SKM-1 treated with dmso at 0.1 percent for 144 hours (cell line): ENCODE measurements around the gene RUNX1.

ENCODE experiments used
- DNase-seq: peaks from one replicate; lab custom pipeline; 2025; ENCODE audit not compliant: unreplicated experiment; lab: John Stamatoyannopoulos, UW

RUNX1 gene

GRCh38 chr21:34885626-34886239, 163.4 kb downstream of the RUNX1 start:
- no peak for DNase-seq

DNA sequence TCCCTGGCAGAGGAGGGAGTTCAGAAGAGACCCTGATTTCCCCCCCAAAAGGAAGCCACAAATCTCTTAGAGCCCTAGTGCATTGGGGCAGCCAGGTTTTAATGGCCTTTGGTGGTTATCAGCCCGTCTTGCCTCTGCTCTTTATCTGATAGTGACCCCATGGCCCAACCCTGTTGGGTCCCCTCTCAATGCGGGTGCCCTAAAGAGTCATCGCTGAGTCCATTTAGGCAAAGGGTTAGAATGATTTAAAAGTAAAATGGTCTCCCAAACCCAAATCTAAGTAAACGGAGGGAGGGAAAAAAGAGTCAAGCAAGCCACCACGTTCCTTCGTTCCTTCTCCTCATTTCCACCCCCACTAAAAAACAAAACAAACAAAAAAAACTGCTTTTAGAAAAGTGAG, 164.0 kb downstream of the RUNX1 start:
- DNase-seq: no peak

DNA sequence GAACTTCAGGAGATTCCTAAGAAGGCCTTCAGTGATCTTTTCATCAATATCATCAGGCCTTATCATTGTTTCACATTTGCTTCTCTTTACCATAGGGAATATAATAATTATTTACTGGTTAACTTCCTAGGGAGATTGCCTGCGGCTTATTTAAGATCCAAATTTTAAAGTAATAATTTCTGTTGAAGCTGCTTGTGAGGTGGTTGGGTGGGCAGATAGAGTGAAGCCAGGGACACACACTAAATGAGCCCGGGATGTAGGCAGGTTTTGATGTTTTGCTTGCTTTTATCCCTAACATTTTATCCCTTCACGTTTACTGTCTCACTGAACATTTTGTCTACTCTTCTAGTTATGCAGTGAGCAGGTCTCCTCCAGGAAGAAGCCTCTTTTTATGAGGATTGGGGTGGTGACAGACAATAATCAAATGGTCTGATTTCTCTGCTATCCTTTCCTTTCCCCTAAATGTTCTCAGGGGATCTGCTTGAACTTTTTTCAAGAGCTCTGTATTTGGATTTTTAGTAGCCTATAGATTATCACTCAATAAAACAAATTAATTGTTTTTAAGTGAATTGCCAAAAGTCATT, 164.7 kb downstream of the RUNX1 start:
- no peak for DNase-seq

DNA sequence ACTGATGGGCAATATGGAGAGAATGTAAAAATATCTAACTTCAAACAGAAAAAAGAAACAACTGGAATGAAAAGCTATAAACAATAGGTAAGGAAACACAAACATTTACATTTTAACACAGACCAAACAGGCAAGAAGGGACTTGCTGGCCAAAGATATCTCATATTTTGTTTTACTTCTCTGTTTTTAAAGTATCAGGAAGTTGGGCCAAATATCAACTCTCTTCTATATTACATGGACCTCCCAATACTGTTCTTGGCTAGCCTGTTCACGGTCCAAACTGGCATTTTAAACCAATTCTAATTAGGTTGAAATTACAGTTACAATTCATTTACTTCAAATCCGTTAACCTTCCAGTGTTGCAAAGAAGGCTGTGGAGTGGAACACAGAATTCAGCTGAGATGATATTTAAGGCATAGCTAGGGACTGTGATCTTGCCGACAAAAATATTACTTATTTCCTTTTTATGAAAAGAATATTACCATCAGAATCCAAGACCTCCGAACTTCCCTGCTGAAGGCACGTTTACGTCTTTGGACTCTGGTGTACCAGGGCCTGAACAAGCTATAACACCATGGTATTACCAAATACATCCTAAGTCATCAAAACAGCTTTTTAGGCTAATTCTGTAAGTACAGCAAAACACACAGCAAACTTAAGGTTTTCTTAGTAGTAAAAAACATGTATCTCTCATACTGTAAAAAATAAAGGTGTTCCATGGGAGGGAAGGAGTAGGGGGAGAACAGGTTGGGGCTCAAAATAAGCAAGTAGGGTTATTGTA, 165.4 kb downstream of the RUNX1 start:
- DNase-seq: peak; percentile 35

DNA sequence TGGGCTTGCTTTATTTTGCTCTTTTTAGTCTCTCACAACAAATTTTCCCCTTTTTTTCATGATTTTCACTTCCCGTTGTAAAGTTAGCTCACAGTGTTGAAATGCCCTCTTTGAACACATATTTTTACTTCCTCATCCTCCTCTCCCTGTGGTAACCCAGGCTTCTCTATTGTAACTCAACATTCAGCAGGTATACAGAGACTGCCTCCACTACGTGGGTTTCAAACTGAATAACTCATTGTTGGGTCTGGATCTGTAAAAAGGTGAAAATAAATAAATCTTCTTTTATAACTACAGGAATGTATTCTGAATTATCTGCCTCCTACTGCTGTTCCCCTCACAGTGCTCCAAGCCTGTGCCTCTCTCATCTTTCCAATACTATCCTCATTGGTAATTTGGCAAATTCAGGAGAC, 166.4 kb downstream of the RUNX1 start:
- peak; percentile 94 for DNase-seq

GRCh38 chr21:34881839-34882371, 167.2 kb downstream of the RUNX1 start:
- DNase-seq: no peak

DNA sequence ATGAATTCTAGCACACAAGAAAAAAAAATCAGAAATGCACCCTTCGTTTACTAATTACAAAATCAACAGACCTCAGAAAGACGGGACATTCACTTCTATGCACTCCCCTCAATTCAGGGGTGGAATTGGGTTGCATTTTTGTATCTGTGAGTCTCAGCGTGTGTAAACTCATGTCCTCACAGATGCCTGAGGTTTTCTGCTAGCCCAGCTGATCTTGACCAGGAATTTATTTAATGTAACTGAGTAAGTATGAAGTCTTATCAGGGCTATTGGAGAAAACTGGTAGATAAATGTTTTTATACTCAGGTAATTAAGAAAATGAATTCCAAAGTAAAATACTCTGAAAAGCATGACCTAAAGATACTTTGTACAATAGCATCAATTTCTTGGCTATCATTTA, 167.7 kb downstream of the RUNX1 start:
- DNase-seq: no peak

GRCh38 chr21:34880401-34880800, 168.7 kb downstream of the RUNX1 start:
- DNase-seq: no peak

DNA sequence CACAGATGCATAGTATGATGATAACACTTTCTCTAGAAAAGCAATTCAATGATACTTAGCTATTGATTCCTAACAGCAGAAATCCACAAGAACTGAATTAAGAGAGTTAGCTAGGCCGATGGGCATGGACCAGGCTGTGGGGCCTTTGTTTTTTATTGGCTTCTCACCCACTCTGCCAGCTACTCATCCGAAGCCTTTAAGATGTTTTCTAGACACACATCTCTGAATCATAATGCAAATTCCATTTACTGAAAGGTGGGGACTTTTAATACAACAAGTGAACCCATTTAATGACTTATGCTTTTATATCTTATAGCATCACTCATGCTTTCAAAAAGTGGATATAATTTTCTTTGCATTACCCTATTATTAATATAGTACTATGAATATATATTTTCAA, 170.2 kb downstream of the RUNX1 start:
- no peak for DNase-seq

DNA sequence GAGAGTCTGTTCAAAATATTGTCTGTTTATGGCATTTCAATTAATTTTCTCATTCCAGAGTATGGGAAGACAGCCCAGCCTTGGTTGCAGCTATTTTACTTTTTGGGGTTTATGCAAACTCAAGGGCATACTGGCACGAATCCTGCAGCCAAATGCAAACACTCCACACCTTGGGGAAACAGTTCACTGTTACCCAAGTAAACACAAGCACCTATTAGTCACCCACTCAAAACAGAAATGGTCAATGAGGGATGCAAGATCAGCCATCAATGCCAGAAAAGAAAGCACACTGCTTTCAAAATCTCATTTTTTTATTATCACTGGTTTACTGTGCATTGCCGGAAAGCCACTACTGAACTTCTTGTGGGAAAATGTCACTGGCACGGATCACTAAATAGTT, 170.6 kb downstream of the RUNX1 start:
- no peak for DNase-seq

GRCh38 chr21:34877485-34878128, 171.5 kb downstream of the RUNX1 start:
- no peak for DNase-seq

DNA sequence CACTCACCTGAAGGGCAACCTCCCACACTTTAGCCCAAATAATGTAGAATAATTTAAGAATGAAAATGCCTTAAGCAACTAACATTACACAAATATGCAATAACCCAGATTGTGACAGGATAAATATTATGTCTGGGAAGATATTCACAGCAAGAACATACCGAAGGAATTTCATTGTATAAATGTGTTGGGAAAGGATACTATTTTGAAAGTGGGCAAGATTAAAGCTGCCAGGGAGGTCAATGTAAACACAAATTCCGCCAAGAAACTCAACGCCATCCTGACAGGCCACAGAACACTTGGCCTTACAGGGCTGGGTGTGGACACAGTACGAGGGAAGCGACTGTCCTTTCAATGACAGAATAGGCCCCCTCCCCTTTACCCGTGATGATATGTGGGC, 173.3 kb downstream of the RUNX1 start:
- no peak for DNase-seq

GRCh38 chr21:34874684-34875513, 174.2 kb downstream of the RUNX1 start:
- no peak for DNase-seq

GRCh38 chr21:34871026-34871908, 177.8 kb downstream of the RUNX1 start:
- DNase-seq: no peak

- no peak for DNase-seq
Observed at GRCh38 chr21:34870246-34870645, 178.9 kb downstream of the RUNX1 start.

DNA sequence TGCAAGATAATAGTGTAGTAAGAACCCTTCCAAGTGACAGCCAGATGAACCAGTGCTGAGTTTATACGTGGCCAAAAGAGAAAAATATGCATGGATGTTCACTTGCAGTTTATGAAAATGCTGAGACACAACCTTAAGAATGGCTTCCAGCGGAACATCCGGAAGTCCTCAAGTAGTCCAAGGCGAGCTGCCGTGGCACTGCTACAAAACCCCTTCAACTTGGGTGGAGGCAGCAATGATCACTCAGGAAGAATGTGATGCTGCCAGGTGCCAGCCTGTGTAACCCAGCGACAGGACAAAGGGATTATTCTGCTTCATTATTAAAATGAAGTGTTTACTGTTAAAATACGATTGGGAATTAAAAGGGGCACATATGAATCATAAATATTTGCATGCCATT, 179.6 kb downstream of the RUNX1 start:
- no peak for DNase-seq

GRCh38 chr21:34867785-34868184, 181.3 kb downstream of the RUNX1 start:
- DNase-seq: no peak

DNA sequence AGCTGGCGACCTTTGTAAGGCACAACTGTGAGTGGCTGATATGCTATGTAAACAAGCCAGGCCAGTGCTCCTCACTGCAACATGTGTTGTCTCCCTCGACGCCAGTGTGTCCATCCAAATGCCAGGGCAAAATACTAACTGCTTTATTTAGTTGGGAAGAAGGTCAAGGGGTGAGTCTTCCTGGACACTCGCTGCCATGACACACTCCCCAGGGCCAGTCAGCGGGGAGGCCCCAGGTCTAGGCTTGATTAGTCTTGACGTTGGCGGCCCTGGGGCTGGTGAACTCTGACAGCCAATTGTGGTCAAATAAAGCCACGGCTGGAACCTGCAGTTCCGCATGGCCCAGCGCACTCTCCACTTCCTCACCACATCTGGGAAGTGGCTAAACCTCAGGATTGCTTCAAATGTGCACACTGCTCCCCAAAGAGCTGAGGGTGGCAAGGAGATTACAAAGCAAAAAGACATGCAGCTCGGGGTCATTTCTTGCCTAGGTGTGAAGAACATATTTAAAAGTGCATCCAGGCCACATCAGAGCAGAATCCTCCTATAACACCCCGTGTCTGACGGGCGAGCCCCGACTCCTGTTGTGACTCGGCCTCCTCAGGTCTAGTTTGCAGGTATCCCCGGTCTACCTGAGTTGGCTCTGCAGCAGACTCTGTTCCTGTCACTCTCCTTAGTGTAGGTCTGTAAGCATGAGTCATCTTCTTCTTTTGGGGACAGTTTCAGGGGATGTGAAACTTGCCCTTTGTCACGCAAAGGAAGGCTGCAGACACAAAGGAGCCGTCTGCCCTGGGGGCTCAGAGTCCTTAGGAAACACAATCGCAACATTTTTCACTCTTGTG, 183.5 kb downstream of the RUNX1 start:
- peak; percentile 96 for DNase-seq
